NCI-H446 treated with DMSO at 0.1 percent for 48 hours (cell line): ENCODE results near the gene SEC16A.

ENCODE experiments used
- DNase-seq: peaks from one replicate; lab custom pipeline; 2025; lab: John Stamatoyannopoulos, UW

SEC16A gene

GRCh38 chr9:136502196-136502595 is 19.4 kb upstream of the SEC16A start:
- no peak for DNase-seq

- no peak for DNase-seq
Measured at GRCh38 chr9:136501686-136502085, 18.8 kb upstream of the SEC16A start.

GRCh38 chr9:136499935-136500910 is 17.4 kb upstream of the SEC16A start:
- no peak for DNase-seq

- DNase-seq: no peak
Measured at GRCh38 chr9:136499071-136499934, 16.5 kb upstream of the SEC16A start.

GRCh38 chr9:136497916-136498695 is 15.3 kb upstream of the SEC16A start:
- DNase-seq: no peak

- DNase-seq: no peak
Measured at GRCh38 chr9:136496801-136497620, 14.2 kb upstream of the SEC16A start.

GRCh38 chr9:136496181-136496580 is 13.3 kb upstream of the SEC16A start:
- no peak for DNase-seq

GRCh38 chr9:136495238-136495800 is 12.5 kb upstream of the SEC16A start:
- DNase-seq: no peak

- DNase-seq: no peak
Measured at GRCh38 chr9:136494531-136495215, 11.8 kb upstream of the SEC16A start.

GRCh38 chr9:136494012-136494411 is 11.2 kb upstream of the SEC16A start:
- DNase-seq: no peak

- no peak for DNase-seq
Measured at GRCh38 chr9:136493567-136493971, 10.7 kb upstream of the SEC16A start.

GRCh38 chr9:136492978-136493522 is 10.2 kb upstream of the SEC16A start:
- no peak for DNase-seq

GRCh38 chr9:136489731-136490130 is 6.9 kb upstream of the SEC16A start:
- DNase-seq: no peak

- DNase-seq: no peak
Measured at GRCh38 chr9:136488247-136489214, 5.7 kb upstream of the SEC16A start.

- DNase-seq: no peak
Measured at GRCh38 chr9:136487672-136488071, 4.8 kb upstream of the SEC16A start.

- DNase-seq: no peak
Measured at GRCh38 chr9:136486823-136487620, 4.2 kb upstream of the SEC16A start.

- no peak for DNase-seq
Measured at GRCh38 chr9:136486131-136486530, 3.3 kb upstream of the SEC16A start.
